GM12864 (cell line): ENCODE data around the gene CYBRD1.
"Not testable (repeated sequence)": the region's sequence is repeated elsewhere in the genome, so short reads cannot be mapped to it uniquely, and the experiment has no call there.

Experiments
- DNase-seq: peaks from one replicate; pipeline ENCODE4 v3.0.0-alpha.2; 2011; ENCODE audit warnings: low read depth
- H3K4me3 ChIP-seq: 2 replicates; pipeline ENCODE4 v1.5.1; 2011; ENCODE audit warnings: mild to moderate bottlenecking, low read depth, low read length, control low read depth
- CTCF ChIP-seq: IDR thresholded peaks from 2 replicates; pipeline ENCODE4 v1.5.1; 2011; ENCODE audit warnings: low read depth, mild to moderate bottlenecking, moderate library complexity, low read length, control low read depth, inconsistent platforms; ENCODE audit errors: missing control alignments

Gene CYBRD1

DNA sequence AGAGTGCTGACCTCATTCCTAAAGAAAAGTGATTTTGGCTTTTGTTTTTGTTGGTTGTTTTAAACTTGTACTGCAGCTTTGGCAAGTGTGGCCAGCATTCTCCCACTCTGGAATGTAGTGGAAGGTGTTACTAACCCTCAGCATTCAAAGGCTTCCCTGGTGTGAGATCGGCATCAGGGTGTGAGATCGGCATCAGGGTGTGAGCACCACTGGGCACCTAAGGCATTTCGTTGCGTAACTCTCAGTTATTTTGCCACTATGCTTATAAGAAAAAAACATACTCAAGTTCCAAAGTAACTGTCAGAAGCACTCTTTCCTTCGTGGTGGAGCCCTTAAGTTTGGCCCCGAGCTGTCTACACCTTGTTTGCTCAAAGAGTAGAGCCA lies 1.7 kb downstream of the CYBRD1 start:
- DNase-seq = no peak
- peak overlapping the region; percentile 95 for H3K4me3 ChIP-seq
- TF ChIP-seq CTCF = no peak

- H3K4me3 ChIP-seq = no peak overlapping the region
- no peak for DNase-seq
- peak; percentile 78 for TF ChIP-seq CTCF
Measured at GRCh38 chr2:171529914-171530313, 7.6 kb downstream of the CYBRD1 start.

- DNase-seq = no peak
- H3K4me3 ChIP-seq = no peak overlapping the region
- TF ChIP-seq CTCF = no peak
Measured at GRCh38 chr2:171530378-171530777, 8.1 kb downstream of the CYBRD1 start.

- H3K4me3 ChIP-seq, DNase-seq: not testable (repeated sequence)
Measured at GRCh38 chr2:171530859-171531258, 8.6 kb downstream of the CYBRD1 start.

DNA sequence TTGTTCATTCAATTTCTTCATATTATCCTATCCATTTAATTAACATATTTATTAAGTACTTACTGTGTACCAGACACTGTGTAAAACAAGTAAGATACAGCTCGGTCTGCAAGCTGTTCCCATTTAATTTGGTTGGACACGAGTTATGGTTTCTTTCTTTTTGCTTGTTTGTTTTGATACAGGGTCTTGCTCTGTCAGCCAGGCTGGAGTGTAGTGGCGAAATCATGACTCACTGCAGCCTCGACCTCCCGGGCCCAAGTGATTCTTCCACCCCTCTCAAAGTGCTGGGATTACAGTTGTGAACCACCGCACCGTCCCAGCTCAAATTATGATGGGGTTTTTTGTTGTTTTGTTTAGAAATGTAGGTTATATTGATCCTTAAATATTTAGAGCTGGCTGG lies 9.0 kb downstream of the CYBRD1 start:
- no peak for DNase-seq
- no peak for TF ChIP-seq CTCF
- H3K4me3 ChIP-seq = peak overlapping the region; percentile 26; the same call in 1 of the 2 replicates

DNA sequence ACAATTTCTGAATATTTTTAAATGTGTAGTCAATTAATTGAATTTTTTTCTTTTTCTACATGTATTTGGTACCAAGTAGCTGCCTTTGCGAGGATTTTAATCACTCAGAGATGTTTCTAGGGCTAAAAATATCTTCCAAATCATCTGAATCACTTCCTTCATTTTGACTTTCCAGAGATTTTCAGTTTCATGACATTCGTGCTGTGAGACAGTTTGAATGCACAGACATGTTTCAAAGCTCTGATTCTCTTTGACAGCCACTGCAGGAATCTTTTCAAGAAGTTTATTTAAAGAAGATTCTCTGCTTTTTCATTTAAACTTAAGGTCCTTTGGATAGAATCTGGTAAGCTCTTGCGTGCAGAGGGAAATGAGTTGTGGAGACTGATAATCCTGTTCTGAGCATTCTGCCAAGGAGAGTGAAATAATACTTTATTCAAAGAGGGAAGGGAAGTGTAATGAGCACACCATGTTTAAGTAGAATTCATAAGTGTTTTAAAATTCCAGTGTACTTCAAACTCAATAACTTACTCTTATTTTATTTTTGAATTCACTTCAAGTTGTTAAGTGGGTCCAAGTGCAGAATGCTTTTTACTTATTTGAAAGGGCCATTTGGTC lies 9.7 kb downstream of the CYBRD1 start:
- no peak for TF ChIP-seq CTCF
- DNase-seq = no peak
- H3K4me3 ChIP-seq = no peak overlapping the region

DNA sequence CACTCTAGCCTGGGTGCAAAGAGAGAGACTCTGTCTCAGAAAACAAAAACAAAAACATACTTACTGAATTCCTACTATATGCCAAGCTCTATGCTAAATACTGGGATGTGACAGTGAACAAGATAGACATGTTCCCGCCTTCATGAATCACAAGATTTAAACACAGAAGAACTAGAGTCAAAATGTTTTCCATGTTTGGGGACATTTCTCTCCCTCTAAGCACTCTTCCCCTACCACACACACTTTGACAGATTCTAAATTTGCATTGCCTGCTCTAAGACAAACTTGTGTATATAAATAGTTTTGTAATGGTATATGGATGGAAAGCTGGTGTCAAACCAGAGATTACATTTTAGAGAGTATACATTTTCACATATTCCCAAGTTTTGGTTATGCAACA lies 11.1 kb downstream of the CYBRD1 start:
- no peak for DNase-seq

GRCh38 chr2:171535528-171535927 lies 13.3 kb downstream of the CYBRD1 start:
- H3K4me3 ChIP-seq, DNase-seq: not testable (repeated sequence)

More for the DNA sequence above, 11.1 kb downstream of the CYBRD1 start:
- TF ChIP-seq CTCF = no peak
- H3K4me3 ChIP-seq = no peak overlapping the region
